IPS-18a (cell line): ENCODE data around the gene C10orf88.
"Not testable (repeated sequence)": the region's sequence is repeated elsewhere in the genome, so short reads cannot be mapped to it uniquely, and the experiment has no call there.

Source experiments
- H3K27ac ChIP-seq: one replicate; pipeline ENCODE4 v1.5.1; 2013; ENCODE audit warnings: low read length
- H3K27me3 ChIP-seq: one replicate; pipeline ENCODE4 v1.6.1; 2013; ENCODE audit warnings: mild to moderate bottlenecking, low read length; ENCODE audit not compliant: control insufficient read depth, insufficient read depth
- H3K36me3 ChIP-seq: one replicate; pipeline ENCODE4 v1.6.1; 2013; ENCODE audit warnings: low read depth, low read length; ENCODE audit not compliant: control insufficient read depth
- H3K4me1 ChIP-seq: one replicate; pipeline ENCODE4 v1.6.1; 2013; ENCODE audit warnings: low read depth, low read length; ENCODE audit not compliant: control insufficient read depth
- H3K4me3 ChIP-seq: one replicate; pipeline ENCODE4 v1.5.1; 2013; ENCODE audit warnings: low read length
- H3K9ac ChIP-seq: one replicate; pipeline ENCODE4 v1.6.1; 2013; ENCODE audit warnings: mild to moderate bottlenecking, low read length, moderate library complexity
- H3K9me3 ChIP-seq: one replicate; pipeline ENCODE4 v1.6.1; 2013; ENCODE audit warnings: low read depth, low read length; ENCODE audit not compliant: control insufficient read depth

Gene C10orf88

GRCh38 chr10:122955892-122956291 lies 1.9 kb upstream of the C10orf88 start:
- Histone ChIP-seq H3K27me3 (peaks cover 32% of the 10 kb centered on the region), H3K9ac (no peak overlapping the region), H3K4me3 (no peak overlapping the region), H3K27ac (no peak overlapping the region), H3K9me3 (peaks cover 8% of the 10 kb centered on the region), H3K36me3 (no peaks in the 10 kb centered on the region), H3K4me1 (no peaks in the 10 kb centered on the region)

- no peak overlapping the region for H3K9ac ChIP-seq
- H3K4me1 ChIP-seq, result no peaks in the 10 kb centered on the region
- H3K4me3 ChIP-seq, result no peak overlapping the region
- H3K27ac ChIP-seq, result no peak overlapping the region
- H3K9me3 ChIP-seq, result peaks cover 8% of the 10 kb centered on the region
- H3K36me3 ChIP-seq, result peaks cover 7% of the 10 kb centered on the region
- H3K27me3 ChIP-seq, result peaks cover 32% of the 10 kb centered on the region
These were observed 664 bp upstream of the C10orf88 start for GRCh38 chr10:122954731-122955050.

GRCh38 chr10:122949296-122949695 lies 4.7 kb downstream of the C10orf88 start:
- H3K4me1 ChIP-seq, result no peaks in the 10 kb centered on the region

GRCh38 chr10:122939856-122940543 lies 14.0 kb downstream of the C10orf88 start:
- no peaks in the 10 kb centered on the region for H3K4me1 ChIP-seq
- H3K9ac ChIP-seq, result no peak overlapping the region
- H3K36me3 ChIP-seq, result peaks cover 19% of the 10 kb centered on the region
- H3K27me3 ChIP-seq, result no peaks in the 10 kb centered on the region
- no peak overlapping the region for H3K27ac ChIP-seq
- H3K9me3 ChIP-seq, result no peaks in the 10 kb centered on the region
- no peak overlapping the region for H3K4me3 ChIP-seq

More at GRCh38 chr10:122949296-122949695, 4.7 kb downstream of the C10orf88 start:
- Histone ChIP-seq H3K27me3 (peaks cover under 1% of the 10 kb centered on the region), H3K4me3 (no peak overlapping the region), H3K9ac (no peak overlapping the region), H3K36me3 (peaks cover 35% of the 10 kb centered on the region), H3K27ac (no peak overlapping the region), H3K9me3 (no peaks in the 10 kb centered on the region)

GRCh38 chr10:122939133-122939855 lies 14.7 kb downstream of the C10orf88 start:
- Histone ChIP-seq H3K9me3 (no peaks in the 10 kb centered on the region), H3K27me3 (no peaks in the 10 kb centered on the region), H3K4me1 (no peaks in the 10 kb centered on the region), H3K36me3 (peaks cover 19% of the 10 kb centered on the region), H3K9ac (no peak overlapping the region), H3K4me3 (no peak overlapping the region), H3K27ac (no peak overlapping the region)

GRCh38 chr10:122931088-122931906 lies 22.7 kb downstream of the C10orf88 start:
- Histone ChIP-seq H3K4me3 (no peak overlapping the region), H3K36me3 (no peaks in the 10 kb centered on the region), H3K27ac (no peak overlapping the region), H3K4me1 (no peaks in the 10 kb centered on the region), H3K9ac (no peak overlapping the region), H3K9me3 (no peaks in the 10 kb centered on the region), H3K27me3 (no peaks in the 10 kb centered on the region)

- Histone ChIP-seq H3K27me3 (no peaks in the 10 kb centered on the region), H3K4me1 (no peaks in the 10 kb centered on the region), H3K4me3 (no peak overlapping the region), H3K36me3 (no peaks in the 10 kb centered on the region), H3K9me3 (no peaks in the 10 kb centered on the region), H3K9ac (no peak overlapping the region), H3K27ac (no peak overlapping the region)
These were observed 23.9 kb downstream of the C10orf88 start for GRCh38 chr10:122930140-122930539.

GRCh38 chr10:122915700-122916099 lies 38.3 kb downstream of the C10orf88 start:
- H3K36me3 ChIP-seq, result no peaks in the 10 kb centered on the region
- H3K27me3 ChIP-seq, result no peaks in the 10 kb centered on the region
- no peak overlapping the region for H3K9ac ChIP-seq
- no peak overlapping the region for H3K4me3 ChIP-seq
- no peaks in the 10 kb centered on the region for H3K9me3 ChIP-seq
- H3K27ac ChIP-seq, result no peak overlapping the region
- H3K4me1 ChIP-seq, result no peaks in the 10 kb centered on the region

GRCh38 chr10:122911889-122912484 lies 42.0 kb downstream of the C10orf88 start:
- Histone ChIP-seq H3K27ac (no peak overlapping the region), H3K27me3 (no peaks in the 10 kb centered on the region), H3K4me3 (no peak overlapping the region), H3K9ac (no peak overlapping the region), H3K4me1 (no peaks in the 10 kb centered on the region), H3K36me3 (no peaks in the 10 kb centered on the region), H3K9me3 (no peaks in the 10 kb centered on the region)

GRCh38 chr10:122910310-122910709 lies 43.7 kb downstream of the C10orf88 start, which contains the start of gene FAM24A:
Gene FAM24A (plus strand): TSS chr10:122910610. CDS start chr10:122911635, 1,025 bp downstream.
- H3K9me3 ChIP-seq, result no peaks in the 10 kb centered on the region
- H3K36me3 ChIP-seq, result no peaks in the 10 kb centered on the region
- H3K4me1 ChIP-seq, result no peaks in the 10 kb centered on the region

GRCh38 chr10:122903861-122904260 lies 50.2 kb downstream of the C10orf88 start:
- not testable (repeated sequence) for H3K9me3 ChIP-seq, H3K4me1 ChIP-seq, H3K36me3 ChIP-seq, H3K27me3 ChIP-seq, H3K4me3 ChIP-seq, H3K27ac ChIP-seq, H3K9ac ChIP-seq

More at GRCh38 chr10:122910310-122910709, 43.7 kb downstream of the C10orf88 start, which contains the start of gene FAM24A:
- Histone ChIP-seq H3K9ac (no peak within 1 kb of the TSS), H3K4me3 (no peak within 1 kb of the TSS), H3K27ac (no peak within 1 kb of the TSS), H3K27me3 (no peaks in the 10 kb centered on the region)
